Right ventricle myocardium superior (tissue), 1 donor: Measurements from ENCODE around the gene CSNK1G3. TPM values are rescaled to one million over a fixed set of nuclear protein-coding genes. Genes with fewer than 3 reads are reported as not detected.

Source experiments
- total RNA-seq: library from RNA; stranded (reverse); fragmentation: NEBNext Ultra II Directional; extraction: Animal tissue kit (Norgen Biotek cat#: 25700); gene quantifications from one replicate; pipeline ENCODE4 v1.2.1, GENCODE V29; 2021
- donor health status: DM: no; HTN: yes; CAD: no; lungs with severe emphysema.

The CSNK1G3 gene
- total RNA-seq, 1 donor from 2014 or later = 23.6 TPM

Other genes with a start within 250 kb of the CSNK1G3 start
- gene CEP120, start 88.8 kb upstream of the CSNK1G3 start, total RNA-seq = 12.8 TPM